H1 (cell line): Measurements from ENCODE around the gene CRADD.

Source experiments
- CHD2 ChIP-seq: IDR thresholded peaks from 2 replicates; pipeline ENCODE4 v1.6.1; 2012; ENCODE audit warnings: low read length, improper control_type of control experiment
- CTCF ChIP-seq, 3 experiments: IDR thresholded peaks; 1 replicate in 2 of 3; 2 replicates in 1 of 3; pipeline versions ENCODE4 v1.5.1 to v1.6.1; 2011; ENCODE audit warnings: low read length in 3 of 3, mild to moderate bottlenecking in 3 of 3, inconsistent platforms in 2 of 3, low read depth in 1 of 3, moderate library complexity in 1 of 3; ENCODE audit not compliant: insufficient read depth in 1 of 3; ENCODE audit errors: control extremely low read depth in 1 of 3
- EP300 ChIP-seq, 2 experiments: IDR thresholded peaks; 1 replicate in 1 of 2; 2 replicates in 1 of 2; pipeline ENCODE4 v1.6.1; 2011 to 2012; ENCODE audit warnings: low read depth in 2 of 2, low read length in 2 of 2, mild to moderate bottlenecking in 2 of 2, borderline replicate concordance in 1 of 2, inconsistent platforms in 1 of 2, moderate library complexity in 1 of 2
- SP4 ChIP-seq: IDR thresholded peaks from 2 replicates; pipeline ENCODE4 v1.6.1; 2012; ENCODE audit warnings: low read length, inconsistent platforms
- ZNF274 ChIP-seq: IDR thresholded peaks from 2 replicates; pipeline ENCODE4 v1.7.0; 2012; ENCODE audit warnings: low read length, borderline replicate concordance; ENCODE audit errors: extremely low read depth

DNA sequence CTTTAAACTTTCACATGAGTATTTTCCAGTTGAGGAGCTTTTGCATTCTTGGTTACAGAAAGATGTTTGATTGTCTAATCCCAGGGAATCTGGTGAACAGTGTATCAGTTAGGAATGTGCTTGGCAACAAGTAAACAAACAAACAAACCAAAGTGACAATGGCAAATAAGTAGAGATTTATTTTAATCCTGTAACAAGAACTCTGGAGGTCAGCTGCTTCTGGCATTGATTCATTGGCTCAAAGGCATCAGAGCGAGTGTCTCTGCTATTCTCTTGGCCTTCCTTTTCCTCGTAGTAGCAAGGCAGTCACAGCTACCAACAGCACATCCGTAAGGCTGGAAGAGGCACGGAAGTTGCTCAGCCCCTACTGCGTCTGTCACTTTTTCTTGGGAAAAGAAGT, 37.2 kb downstream of the CRADD start:
- TF ChIP-seq ZNF274 (no peak), CTCF (IDR thresholded peaks at IDR 0.05; ENCODE audit: control extremely low read depth in 1 of 3, insufficient read depth in 1 of 3, low read depth in 1 of 3, low read length in 3 of 3) (no peak), SP4 (no peak), EP300 (IDR thresholded peaks at IDR 0.05; ENCODE audit: borderline replicate concordance in 1 of 2, low read depth in 2 of 2, low read length in 2 of 2) (no peak), CHD2 (no peak)
